C4-2B (cell line): ENCODE measurements around the gene PRRC2B.
"Not testable (repeated sequence)": the region's sequence is repeated elsewhere in the genome, so short reads cannot be mapped to it uniquely, and the experiment has no call there.

ENCODE experiments used
- H3K27ac ChIP-seq: fragments of 450-650 bp; 2 replicates; pipeline ENCODE4 v1.5.1; 2017
- ZFX ChIP-seq: fragments of 450-650 bp; IDR thresholded peaks from 2 replicates; pipeline ENCODE4 v1.6.1; 2017
- TF ChIP-seq, protein P1 (sequence below): fragments of 450-650 bp; conservative IDR thresholded peaks from 2 replicates; pipeline ENCODE4 v1.5.1; 2017; ENCODE audit warnings: mild to moderate bottlenecking

PRRC2B gene

DNA sequence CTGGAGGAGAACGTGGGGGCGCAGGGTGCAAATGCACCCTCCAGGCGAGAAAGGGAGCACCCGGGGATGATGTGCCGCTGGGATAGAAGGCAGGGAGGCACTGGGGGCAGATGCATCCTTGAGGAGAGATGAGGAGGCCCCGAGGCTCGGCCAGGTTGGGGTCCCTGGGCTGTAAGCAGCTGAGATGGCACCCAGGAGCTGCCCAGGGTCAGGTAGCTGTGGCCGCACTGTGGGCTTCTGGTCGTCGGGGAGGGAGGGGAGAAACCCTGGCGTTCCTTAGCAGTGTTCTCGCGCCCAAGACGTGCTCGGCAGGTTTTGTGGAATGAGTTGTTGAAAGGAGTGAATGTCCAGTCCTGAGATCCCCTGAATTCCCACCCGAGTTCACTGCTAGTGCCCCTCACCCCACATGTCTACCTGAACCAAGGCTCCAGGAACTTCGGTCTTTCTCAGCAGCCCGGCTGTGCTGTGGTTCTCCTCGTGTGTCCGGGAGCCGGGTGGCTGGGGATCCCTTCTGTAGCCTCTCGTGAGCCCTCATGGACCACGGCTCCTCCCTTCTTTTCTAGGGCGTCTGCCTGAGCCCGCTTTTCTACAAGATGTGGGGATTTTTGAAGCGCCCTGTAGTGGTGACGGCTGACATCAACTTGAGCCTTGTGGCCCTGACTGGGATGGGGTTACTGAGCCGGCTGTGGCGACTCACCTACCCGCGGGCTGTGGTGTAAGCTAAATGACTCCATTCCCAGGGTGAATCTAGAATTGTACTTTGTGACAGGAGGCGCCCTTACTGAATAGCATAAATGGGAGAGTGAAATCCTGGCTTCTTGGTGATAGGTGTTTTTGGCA, 110.0 kb downstream of the PRRC2B start:
- TF ChIP-seq, protein P1, sequence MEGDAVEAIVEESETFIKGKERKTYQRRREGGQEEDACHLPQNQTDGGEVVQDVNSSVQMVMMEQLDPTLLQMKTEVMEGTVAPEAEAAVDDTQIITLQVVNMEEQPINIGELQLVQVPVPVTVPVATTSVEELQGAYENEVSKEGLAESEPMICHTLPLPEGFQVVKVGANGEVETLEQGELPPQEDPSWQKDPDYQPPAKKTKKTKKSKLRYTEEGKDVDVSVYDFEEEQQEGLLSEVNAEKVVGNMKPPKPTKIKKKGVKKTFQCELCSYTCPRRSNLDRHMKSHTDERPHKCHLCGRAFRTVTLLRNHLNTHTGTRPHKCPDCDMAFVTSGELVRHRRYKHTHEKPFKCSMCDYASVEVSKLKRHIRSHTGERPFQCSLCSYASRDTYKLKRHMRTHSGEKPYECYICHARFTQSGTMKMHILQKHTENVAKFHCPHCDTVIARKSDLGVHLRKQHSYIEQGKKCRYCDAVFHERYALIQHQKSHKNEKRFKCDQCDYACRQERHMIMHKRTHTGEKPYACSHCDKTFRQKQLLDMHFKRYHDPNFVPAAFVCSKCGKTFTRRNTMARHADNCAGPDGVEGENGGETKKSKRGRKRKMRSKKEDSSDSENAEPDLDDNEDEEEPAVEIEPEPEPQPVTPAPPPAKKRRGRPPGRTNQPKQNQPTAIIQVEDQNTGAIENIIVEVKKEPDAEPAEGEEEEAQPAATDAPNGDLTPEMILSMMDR, result no peak
- TF ChIP-seq ZFX, result no peak
- H3K27ac ChIP-seq, result peak overlapping the region; percentile 73

DNA sequence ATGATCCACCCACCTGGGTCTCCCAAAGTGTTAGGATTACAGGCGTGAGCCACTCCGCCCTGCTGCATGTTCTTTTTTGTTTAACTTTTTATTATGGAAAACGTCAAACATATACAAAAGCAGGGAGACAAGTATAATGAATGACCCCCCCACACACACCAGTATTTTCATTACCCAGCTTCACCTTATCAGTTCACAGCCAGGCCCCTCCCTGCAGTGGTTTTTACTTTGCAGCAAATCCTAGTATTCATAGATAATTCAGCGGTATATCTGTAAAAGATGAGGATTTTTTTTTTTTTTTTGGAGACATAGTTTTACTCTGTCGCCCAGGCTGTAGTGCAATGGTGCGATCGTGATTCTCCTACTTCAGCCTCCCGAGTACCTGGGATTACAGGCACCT, 111.1 kb downstream of the PRRC2B start:
- no peak overlapping the region for H3K27ac ChIP-seq
- TF ChIP-seq ZFX, result no peak
- TF ChIP-seq, protein P1, result no peak

- TF ChIP-seq ZFX, result no peak
- TF ChIP-seq, protein P1, result no peak
- no peak overlapping the region for H3K27ac ChIP-seq
Measured at GRCh38 chr9:131511416-131511815, 117.5 kb downstream of the PRRC2B start.

DNA sequence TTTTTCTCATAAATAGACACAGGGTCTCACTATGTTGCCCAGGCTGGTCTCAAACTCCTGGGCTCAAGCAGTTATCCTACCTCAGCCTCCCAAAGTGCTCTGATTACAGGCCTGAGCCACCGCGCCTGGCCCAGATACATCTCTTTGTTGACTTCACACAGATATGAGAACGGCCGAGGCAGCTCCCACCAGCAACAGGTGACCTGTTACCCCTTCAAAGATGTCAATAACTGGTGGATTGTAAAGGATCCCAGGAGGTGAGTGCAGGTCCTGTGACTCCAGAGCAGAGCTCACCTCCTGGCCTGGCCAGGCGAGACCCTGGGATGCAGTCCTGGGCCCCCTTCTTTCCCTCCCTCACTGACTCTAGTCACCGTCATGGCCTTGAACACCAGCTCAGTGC, 118.0 kb downstream of the PRRC2B start:
- H3K27ac ChIP-seq, result no peak overlapping the region
- TF ChIP-seq, protein P1, result no peak
- no peak for TF ChIP-seq ZFX

GRCh38 chr9:131513177-131513576, 119.3 kb downstream of the PRRC2B start:
- TF ChIP-seq, protein P1, result no peak
- no peak for TF ChIP-seq ZFX
- no peak overlapping the region for H3K27ac ChIP-seq

DNA sequence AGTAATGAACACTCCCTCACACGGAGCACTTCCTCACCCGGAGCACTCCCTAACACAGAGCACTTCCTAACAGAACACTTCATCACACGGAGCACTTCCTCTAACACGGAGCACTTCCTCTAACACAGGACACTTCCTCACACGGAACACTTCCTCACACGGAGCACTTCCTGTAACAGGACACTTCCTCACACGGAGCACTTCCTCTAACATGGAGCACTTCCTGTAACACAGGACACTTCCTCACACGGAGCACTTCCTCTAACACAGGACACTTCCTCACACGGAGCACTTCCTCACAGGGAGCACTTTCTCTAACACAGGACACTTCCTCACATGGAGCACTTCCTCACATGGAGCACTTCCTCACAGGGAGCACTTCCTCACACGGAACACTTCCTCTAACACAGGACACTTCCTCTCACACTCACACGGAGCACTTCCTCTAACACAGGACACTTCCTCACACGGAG, 121.7 kb downstream of the PRRC2B start:
- not testable (repeated sequence) for H3K27ac ChIP-seq

- no peak overlapping the region for H3K27ac ChIP-seq
- TF ChIP-seq ZFX, result no peak
- TF ChIP-seq, protein P1, result no peak
Measured at GRCh38 chr9:131516100-131516499, 122.2 kb downstream of the PRRC2B start.

DNA sequence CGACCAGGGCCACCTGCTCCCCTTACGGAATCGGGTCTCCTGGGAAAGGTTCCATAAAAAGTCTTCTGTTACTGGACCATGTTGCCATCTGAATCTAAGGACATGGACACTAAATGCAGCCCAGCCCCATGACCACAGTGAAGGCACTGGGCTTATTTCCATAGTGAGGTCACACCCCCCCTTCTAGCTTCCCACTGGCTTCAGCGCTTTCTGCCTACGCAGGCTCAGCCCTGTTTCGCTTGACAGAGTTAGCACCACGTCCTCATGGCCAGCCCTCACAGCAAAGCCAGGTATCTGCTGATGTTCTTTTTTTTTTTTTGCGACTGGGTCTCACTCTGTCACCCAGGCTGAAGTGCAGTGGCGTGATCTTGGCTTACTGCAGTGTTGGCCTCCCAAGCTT, 123.0 kb downstream of the PRRC2B start:
- H3K27ac ChIP-seq, result no peak overlapping the region
- no peak for TF ChIP-seq ZFX
- TF ChIP-seq, protein P1, result no peak
